Cardiac fibroblast (primary cell): ENCODE data around the gene PMPCA.

Experiments
- DNase-seq, 2 donors: peaks; one replicate each; pipeline versions ENCODE4 v3.0.0 to v3.0.0-alpha.2; 2010; ENCODE audit warnings: low read depth in 2 of 2
- H3K4me3 ChIP-seq, 2 donors: replicated peaks in 1 of 2; 1 replicate in 1 of 2; 2 replicates in 1 of 2; pipeline ENCODE4 v1.5.1; 2011; ENCODE audit warnings: low read depth in 2 of 2, low read length in 2 of 2, mild to moderate bottlenecking in 2 of 2, moderate library complexity in 1 of 2
- CTCF ChIP-seq: IDR thresholded peaks from one replicate; pipeline ENCODE4 v1.5.1; 2011; ENCODE audit warnings: low read depth, mild to moderate bottlenecking, low read length, inconsistent platforms

The PMPCA gene

GRCh38 chr9:136374183-136374575, 36.3 kb upstream of the PMPCA start:
- H3K4me3 ChIP-seq, result no peak overlapping the region
- TF ChIP-seq CTCF, result no peak
- DNase-seq, result no peak

- H3K4me3 ChIP-seq, result no peak overlapping the region
- no peak for TF ChIP-seq CTCF
- no peak for DNase-seq
These were observed 35.4 kb upstream of the PMPCA start for GRCh38 chr9:136375096-136375495.

GRCh38 chr9:136376457-136376856, 34.0 kb upstream of the PMPCA start:
- no peak for TF ChIP-seq CTCF
- no peak for DNase-seq
- no peak overlapping the region for H3K4me3 ChIP-seq

- TF ChIP-seq CTCF, result no peak
- H3K4me3 ChIP-seq, result no peak overlapping the region
- DNase-seq, result no peak
These were observed 32.9 kb upstream of the PMPCA start for GRCh38 chr9:136377341-136378169.

GRCh38 chr9:136378170-136379002, 32.1 kb upstream of the PMPCA start:
- no peak overlapping the region for H3K4me3 ChIP-seq
- TF ChIP-seq CTCF, result no peak
- no peak for DNase-seq

GRCh38 chr9:136379003-136379287, 31.5 kb upstream of the PMPCA start:
- H3K4me3 ChIP-seq, result no peak overlapping the region
- no peak for DNase-seq

More at GRCh38 chr9:136379003-136379287, 31.5 kb upstream of the PMPCA start:
- TF ChIP-seq CTCF, result no peak
